GM18507 (cell line): ENCODE measurements around the gene ARL17A.
"Not testable (repeated sequence)": the region's sequence is repeated elsewhere in the genome, so short reads cannot be mapped to it uniquely, and the experiment has no call there.

Source experiments
- DNase-seq: peaks from one replicate; pipeline ENCODE4 v3.0.0; 2011; ENCODE audit warnings: low read depth; ENCODE audit not compliant: insufficient read length; ENCODE audit errors: extremely low spot score
- FAIRE-seq: peaks from 2 replicates; lab custom pipeline; 2011; peaks lifted over from hg19 to GRCh38; lab: Jason Lieb, UNC

Gene ARL17A

GRCh38 chr17:46579083-46580075, at the start of gene ARL17A:
Gene ARL17A (minus strand): TSS chr17:46579691. CDS start chr17:46576322, 3,369 bp downstream.
- not testable (repeated sequence) for DNase-seq
- peak; percentile 99 for FAIRE-seq

DNA sequence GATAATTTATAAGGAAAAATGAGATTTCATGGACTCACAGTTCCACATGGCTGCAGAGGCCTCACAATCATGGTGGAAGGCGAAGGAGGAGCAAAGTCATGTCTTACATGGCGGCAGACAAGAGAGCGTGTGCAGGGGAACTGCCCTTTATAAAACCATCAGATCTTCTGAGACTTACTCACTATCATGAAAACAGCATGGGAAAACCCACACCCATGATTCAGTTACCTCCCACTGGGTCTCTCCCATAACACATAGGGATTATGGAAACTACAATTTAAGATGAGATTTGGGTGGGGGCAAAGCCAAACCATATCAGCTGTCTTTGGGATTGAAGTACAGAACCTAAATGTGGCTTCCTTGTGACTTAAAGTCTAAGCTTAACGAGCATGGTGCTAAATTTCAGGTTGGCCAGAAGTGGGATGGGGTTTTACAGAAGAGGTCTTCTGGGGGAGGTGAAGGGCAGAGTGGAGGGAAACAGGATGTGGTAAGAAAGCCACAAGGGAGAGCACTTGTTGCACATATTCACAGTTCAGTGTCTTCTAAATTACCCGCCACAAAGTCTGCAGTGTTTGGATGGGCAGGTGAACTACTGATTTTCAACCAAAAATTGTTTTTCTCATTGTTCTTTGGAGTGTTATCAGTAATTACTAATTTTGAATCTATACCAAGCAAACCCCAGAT, 49.4 kb upstream of the ARL17A start:
- DNase-seq, result not testable (repeated sequence)
- peak; percentile 79 for FAIRE-seq

DNA sequence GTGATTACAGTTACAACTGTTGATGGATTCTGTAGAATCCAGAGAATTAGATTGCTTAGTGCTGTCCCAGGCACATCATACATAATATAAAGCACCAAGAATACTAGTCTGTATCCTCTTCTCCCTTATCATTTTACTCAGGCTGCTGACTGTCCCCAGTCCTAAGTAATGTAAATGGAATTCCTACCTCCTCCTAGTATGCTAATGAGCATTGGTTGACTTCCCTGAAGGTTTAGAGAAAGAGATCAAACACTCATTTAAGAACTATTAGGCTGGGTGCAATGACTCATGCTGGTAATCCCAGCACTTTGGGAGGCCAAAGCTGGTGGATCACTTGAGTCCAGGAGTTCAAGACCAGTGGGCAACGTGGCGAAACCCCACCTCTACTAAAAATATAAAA, 48.0 kb upstream of the ARL17A start:
- not testable (repeated sequence) for DNase-seq, FAIRE-seq

- not testable (repeated sequence) for FAIRE-seq, DNase-seq
These were observed 45.2 kb upstream of the ARL17A start for GRCh38 chr17:46624726-46625125.

- DNase-seq, FAIRE-seq: not testable (repeated sequence)
These were observed 44.3 kb upstream of the ARL17A start for GRCh38 chr17:46623790-46624189.

DNA sequence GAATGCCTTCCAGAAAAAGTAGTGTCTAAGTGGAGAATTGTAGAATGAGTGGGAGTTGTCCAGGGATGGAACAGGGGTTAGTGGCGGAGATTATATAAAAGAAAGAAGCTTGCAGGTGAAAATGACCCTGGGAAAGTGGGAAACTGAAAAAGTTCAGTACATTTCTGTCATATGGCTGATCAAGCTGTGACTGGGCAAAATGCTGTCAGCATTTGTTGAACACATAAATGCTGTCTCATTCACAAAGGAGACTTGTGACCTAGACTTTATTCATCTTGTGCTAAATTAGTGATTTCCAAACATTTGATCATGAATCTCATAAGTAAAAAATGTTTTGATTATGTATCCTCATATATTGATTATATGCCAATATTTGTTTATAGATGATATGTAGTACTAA, 39.5 kb upstream of the ARL17A start:
- not testable (repeated sequence) for DNase-seq, FAIRE-seq

DNA sequence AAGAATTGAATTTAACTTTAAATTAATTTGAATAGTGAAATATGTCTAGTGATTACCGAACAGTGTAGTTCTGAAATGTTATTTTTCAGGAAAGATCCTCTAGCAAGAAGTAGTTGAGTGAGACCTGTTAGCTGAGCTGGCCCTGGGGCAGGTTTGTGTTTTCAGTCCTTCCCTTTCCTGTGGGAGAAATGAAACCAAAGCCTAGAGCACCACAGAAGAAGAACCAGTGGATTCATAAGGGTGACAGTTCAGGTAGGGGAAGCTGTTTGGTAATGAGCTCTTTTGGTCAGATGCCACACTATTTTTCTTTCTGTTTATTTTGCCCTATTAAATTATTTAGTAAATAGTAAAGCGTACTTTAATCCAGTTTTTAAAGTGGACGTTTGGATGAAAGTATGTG, 37.6 kb upstream of the ARL17A start:
- peak; percentile 35 for FAIRE-seq
- DNase-seq, result not testable (repeated sequence)

GRCh38 chr17:46613876-46614275, 34.4 kb upstream of the ARL17A start:
- DNase-seq, result not testable (repeated sequence)
- FAIRE-seq, result peak; percentile 5

DNA sequence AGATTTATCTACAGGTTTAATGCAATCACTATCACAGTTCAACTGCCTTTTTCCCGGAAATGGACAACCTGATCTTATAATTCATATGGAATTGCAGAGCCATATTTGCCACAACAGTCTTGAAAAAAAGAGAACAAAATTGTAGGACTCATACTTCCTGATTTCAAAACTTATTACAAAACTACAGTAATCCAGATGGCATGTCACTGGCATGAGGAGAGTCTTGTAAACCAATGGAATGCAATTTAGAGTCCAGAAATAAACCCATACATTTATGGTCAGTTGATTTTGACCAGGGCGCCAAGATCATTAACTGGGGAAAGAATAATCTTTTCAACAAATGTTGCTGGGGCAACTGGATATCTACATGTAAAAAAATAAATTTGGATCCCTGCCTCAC, 31.8 kb upstream of the ARL17A start:
- not testable (repeated sequence) for FAIRE-seq, DNase-seq

GRCh38 chr17:46603125-46603524, 23.6 kb upstream of the ARL17A start:
- FAIRE-seq, result peak; percentile 73
- DNase-seq, result not testable (repeated sequence)

DNA sequence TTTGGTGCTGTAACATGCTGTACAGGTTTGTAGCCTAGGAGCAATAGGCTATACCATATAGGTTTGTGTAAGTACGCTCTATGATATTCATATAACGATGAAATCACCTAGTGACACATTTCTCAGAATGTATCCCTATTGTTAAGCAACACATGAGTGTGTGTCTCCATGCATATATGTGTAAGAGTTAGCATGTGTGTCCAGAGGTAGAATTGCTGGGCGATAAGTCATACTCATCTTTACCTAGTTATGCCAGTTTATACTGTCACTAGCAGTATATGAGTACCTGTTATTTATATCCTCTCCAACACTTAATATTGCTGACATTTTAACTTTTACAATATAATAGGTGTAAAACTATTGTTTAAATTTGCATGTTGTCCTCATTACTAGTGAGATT, 21.3 kb upstream of the ARL17A start:
- not testable (repeated sequence) for DNase-seq, FAIRE-seq

DNA sequence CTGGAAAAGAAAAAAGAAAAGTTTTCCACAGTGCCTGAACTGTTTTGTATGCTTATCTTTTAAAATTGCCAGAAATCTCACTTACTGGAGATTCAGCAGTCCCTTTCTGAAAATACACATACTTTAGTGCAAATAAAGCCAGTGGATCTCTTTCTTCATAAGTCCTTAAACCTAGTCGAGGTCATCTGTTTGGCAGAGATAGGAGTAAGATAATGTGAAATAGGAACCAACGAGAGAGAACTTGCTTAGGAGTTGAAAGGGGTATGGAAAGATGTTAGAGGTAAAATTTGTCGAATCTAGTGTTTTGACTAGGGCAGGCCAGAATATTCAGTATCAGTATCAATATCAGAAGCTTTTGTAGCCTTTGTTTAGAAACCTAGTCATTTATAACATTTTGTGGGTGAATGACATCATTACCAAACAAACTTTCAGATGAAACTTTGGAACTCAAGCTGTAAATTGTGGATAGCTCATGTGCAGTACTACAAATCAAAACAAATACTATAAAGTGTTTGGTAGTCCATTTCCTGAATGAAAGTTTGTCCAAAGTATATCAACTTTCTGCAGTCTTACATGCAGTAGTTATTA, 18.9 kb upstream of the ARL17A start:
- DNase-seq, result not testable (repeated sequence)
- FAIRE-seq, result peak; percentile 72

- DNase-seq, result not testable (repeated sequence)
- peak; percentile 77 for FAIRE-seq
These were observed 11.8 kb upstream of the ARL17A start for GRCh38 chr17:46591332-46591731.

DNA sequence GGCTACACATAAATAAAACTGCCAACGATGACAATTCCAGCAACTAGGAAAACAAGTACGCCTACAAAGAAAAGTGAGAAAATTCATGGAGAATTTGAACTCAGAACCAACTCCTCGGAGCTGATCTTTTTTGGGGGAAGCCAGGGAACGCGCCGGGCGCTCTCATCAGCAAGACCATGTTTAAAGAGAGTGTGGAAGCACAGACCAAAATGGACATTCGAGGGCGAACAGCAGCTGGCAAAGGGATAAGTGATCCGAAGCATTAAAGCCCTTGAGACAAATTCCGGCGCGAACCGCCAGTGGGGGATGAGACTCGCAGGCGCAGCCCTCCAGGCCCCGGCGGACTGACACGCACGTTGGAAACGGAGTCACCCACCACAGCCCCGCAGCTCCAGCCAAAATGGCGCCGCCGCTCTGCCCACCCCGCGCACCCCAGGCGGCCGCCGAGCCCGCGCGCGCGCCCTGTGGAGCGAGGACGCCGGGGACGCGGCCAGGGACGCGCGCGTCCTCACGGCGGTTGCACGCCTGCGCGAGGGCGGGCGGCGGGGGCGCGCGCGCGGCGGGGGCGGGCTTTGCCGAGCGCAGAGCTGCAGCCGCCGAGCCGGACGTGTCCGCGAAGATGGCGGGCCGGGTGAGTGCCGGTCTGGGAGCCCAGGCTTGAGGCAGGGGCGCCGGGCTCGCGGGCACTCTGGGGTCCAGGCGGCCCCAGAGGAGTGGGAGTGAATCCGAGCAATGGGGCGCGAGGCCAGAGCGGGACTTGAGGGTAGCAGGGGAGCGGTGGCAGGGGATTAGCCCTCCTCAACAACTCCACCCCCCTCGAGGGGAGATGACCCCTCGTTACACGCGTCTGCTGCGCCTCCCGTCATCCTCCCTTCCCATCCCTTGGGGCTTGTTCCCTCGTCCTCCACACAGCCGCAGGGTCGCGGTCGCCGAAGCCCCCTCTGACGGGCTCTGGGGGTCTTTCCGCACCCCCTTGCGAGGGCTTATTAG, 11.0 kb upstream of the ARL17A start, which contains the start of gene NSF:
Gene NSF, plus strand, starts transcription at position 513 of the 990 bp plus-strand sequence. Its CDS starts 107 bp downstream, at position 620.
- peak; percentile 62 for FAIRE-seq
- not testable (repeated sequence) for DNase-seq

GRCh38 chr17:46585444-46585843, 6.0 kb upstream of the ARL17A start:
- FAIRE-seq, DNase-seq: not testable (repeated sequence)

GRCh38 chr17:46580082-46580481, 591 bp upstream of the ARL17A start:
- DNase-seq, FAIRE-seq: not testable (repeated sequence)

- not testable (repeated sequence) for DNase-seq, FAIRE-seq
These were observed 7.7 kb downstream of the ARL17A start for GRCh38 chr17:46571796-46572195.

GRCh38 chr17:46566980-46567379, 12.5 kb downstream of the ARL17A start:
- not testable (repeated sequence) for DNase-seq, FAIRE-seq
